Measurements from ENCODE around the gene SOX13.

SOX13 gene

DNA sequence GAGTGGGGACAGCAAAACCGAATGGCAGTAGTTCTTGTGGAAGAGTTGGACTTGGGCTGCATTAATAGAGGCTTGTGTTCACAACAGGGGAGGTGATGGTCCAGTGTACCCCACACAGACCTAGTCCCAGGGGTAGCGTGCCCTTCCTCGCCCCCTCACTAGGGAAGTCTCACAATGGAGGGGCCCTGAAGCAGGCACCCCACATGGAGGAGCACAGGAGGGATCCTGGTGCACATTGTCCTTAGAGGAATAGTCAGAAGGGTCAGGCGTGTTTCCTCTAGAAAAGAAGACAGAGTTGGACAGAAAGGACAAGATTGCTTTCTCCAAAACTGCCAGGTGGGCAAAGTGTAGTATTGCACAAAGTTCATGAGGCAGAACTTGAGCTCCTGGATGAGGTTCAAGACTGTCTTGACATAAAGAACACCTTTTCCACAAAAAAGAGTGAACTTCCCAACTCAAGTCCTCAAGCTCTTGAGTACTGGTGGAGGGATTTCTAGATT is 55.6 kb downstream of the SOX13 start:
- DNase-seq (ENCODE audit: low read depth): no peak
- H3K4me3 ChIP-seq (ENCODE audit: low read depth, low read length): no peak overlapping the region
- TF ChIP-seq, protein P1, sequence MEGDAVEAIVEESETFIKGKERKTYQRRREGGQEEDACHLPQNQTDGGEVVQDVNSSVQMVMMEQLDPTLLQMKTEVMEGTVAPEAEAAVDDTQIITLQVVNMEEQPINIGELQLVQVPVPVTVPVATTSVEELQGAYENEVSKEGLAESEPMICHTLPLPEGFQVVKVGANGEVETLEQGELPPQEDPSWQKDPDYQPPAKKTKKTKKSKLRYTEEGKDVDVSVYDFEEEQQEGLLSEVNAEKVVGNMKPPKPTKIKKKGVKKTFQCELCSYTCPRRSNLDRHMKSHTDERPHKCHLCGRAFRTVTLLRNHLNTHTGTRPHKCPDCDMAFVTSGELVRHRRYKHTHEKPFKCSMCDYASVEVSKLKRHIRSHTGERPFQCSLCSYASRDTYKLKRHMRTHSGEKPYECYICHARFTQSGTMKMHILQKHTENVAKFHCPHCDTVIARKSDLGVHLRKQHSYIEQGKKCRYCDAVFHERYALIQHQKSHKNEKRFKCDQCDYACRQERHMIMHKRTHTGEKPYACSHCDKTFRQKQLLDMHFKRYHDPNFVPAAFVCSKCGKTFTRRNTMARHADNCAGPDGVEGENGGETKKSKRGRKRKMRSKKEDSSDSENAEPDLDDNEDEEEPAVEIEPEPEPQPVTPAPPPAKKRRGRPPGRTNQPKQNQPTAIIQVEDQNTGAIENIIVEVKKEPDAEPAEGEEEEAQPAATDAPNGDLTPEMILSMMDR (IDR thresholded peaks at IDR 0.05; ENCODE audit: low read depth, low read length, missing control alignments): no peak
- in situ Hi-C loops (cut with HindIII; ENCODE audit: low sequenced_read_pairs): no loop called here

DNA sequence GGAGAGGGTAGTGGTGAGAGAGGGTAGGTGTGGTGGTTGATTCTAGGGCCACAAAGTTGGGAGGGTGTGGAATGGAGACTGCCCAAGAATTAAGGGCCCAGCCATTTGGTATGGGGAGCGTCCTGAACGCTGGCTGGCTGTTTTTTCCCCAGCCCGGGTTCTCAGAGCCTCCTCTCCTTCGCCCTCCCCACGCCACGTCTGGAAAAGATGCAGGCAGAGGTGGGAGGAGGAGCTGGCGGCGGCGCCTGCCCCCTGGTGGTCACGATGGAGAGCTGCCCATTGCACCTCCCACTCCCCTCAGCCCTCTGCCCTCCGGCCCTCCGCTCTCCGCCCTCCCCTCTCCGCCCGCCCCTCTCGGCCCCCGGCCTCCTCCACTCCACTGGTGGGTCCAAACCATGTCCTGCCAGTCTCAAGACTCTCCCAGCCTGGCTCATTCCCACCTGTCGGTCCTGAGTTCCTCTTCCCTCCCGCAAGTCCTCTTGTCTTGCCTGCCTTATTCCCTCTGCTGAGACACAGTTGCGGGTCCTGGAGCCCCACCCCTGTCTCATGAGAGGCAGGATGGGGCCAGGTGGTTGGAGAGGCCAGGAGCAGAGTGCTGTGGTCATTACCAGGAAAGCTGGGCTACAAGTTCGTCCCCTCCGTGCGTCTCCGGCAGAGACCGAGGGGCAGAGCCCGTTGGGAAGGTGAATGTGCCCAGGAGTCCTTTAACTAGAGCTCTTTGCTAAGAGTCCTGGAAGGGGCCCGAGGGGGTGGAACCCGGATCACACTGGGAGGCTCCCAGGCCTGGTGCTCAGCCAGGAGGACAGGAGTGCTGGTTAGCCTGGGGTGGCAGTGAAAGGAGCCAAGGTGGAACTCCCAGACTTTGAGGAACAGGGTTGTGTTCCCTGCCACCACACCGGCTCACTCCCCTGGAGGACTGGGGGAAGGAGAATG is 56.3 kb downstream of the SOX13 start:
- in situ Hi-C loops (cut with HindIII; ENCODE audit: low sequenced_read_pairs): no loop called here
- DNase-seq (ENCODE audit: low read depth): no peak
- TF ChIP-seq, protein P1 (IDR thresholded peaks at IDR 0.05; ENCODE audit: low read depth, low read length, missing control alignments): peak; percentile 78
- H3K4me3 ChIP-seq (ENCODE audit: low read depth, low read length): no peak overlapping the region

DNA sequence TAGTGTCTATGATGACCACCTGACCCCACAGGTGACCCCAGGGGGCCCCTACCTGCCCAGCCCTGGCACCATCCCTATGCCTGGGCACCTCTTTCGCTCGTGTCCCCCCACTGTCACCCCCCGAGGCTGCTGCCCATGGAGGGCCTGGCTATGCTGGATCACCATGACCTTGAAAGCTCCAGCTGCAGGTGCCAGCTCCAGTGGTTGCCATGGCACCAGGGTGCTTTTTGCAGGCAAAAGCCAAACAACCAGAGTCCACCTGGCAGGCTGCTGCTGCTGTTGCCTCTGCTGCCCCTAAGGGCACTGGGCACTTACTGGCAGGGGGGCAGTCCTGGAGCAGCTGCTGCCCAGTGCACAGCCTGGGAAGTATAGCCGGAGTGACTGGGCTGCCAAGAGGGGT is 57.3 kb downstream of the SOX13 start:
- TF ChIP-seq, protein P1 (IDR thresholded peaks at IDR 0.05; ENCODE audit: low read depth, low read length, missing control alignments): no peak
- H3K4me3 ChIP-seq (ENCODE audit: low read depth, low read length): no peak overlapping the region
- no peak for DNase-seq (ENCODE audit: low read depth)
- in situ Hi-C loops (cut with HindIII; ENCODE audit: low sequenced_read_pairs): no loop called here

DNA sequence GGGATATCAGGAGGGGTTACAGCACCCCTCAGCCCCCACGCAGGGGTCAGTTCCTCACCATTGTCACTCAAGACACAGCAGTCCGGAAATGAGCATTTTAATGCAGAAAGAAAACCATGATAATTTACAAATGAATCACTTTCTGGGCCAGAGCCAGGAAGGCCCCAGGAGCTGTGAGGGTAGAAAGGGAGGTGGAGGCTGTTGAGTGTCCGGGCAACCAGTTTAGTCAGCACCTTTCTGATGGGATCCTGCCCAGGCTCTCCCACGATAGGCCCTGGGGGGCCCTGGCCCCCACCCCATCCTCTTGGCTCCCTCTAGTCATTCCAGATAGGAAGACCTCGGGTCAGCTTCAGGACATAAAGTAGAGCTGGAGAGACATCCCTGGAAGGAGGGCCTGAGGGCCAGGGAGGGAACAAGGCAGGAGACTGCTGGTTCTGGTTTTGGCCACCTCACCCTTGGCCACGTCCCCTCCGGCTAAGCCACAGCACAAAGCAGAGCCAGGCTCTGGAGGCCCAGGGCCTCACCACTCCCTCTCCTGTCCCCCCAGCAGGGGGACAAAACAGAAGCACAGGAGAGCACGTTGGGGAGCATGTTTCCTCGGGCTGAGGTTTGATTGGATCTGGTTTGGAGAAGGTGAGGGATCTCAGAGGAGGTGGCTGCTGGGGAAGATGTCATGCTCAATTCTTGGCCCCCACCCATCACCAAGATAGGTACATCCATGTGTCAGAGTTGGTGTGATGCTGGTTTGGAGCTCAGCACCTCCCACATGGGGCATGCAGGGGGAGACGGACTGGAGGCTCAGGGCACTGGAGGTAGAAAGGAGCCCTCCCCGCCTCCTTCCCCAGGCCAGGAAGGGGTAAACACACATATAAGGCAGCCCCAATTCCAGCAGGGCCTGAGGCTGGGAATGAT is 58.3 kb downstream of the SOX13 start:
- in situ Hi-C loops (cut with HindIII; ENCODE audit: low sequenced_read_pairs): no loop called here
- TF ChIP-seq, protein P1 (IDR thresholded peaks at IDR 0.05; ENCODE audit: low read depth, low read length, missing control alignments): peak; percentile 25
- H3K4me3 ChIP-seq (ENCODE audit: low read depth, low read length): no peak overlapping the region
- DNase-seq (ENCODE audit: low read depth): peak; percentile 87

DNA sequence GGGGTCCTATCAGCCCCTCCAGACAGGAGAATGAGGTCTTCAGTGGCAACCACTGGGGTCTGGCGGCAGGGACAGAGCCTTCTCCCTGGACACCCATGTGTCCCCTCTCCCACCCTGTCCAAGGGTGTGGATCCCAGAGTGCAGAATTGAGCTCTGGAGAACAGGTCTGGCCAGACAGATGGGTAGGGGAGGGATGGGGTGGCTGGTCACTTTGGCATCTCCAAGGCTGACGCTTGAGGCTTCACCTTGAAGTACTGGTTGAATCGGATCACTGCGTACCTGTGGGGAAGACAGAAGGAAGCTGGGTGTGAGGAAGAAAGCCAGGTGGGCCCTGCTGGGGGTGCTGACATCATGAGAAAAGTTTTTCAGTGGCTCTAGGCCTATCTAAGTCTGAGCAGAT is 59.1 kb downstream of the SOX13 start:
- TF ChIP-seq, protein P1 (IDR thresholded peaks at IDR 0.05; ENCODE audit: low read depth, low read length, missing control alignments): no peak
- in situ Hi-C loops (cut with HindIII; ENCODE audit: low sequenced_read_pairs): no loop called here
- no peak overlapping the region for H3K4me3 ChIP-seq (ENCODE audit: low read depth, low read length)
- DNase-seq (ENCODE audit: low read depth): no peak

DNA sequence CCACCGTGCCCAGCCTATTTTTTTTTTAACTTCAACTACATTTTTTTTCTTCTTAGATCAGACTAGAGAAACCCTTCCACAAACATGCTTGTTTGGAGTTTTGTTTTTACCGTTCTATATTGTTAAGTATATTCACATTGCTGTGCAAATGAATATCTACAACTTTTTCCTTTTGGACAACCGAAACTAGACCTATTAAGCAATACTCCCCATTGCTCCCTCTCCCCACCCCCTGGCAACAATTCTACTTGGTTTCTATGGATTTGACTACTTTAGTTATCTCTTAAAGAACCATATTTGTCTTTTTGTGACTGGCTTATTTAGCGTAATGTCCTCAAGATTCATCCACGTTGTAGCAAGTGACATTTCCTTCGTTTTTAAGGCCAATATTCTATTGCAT is 59.8 kb downstream of the SOX13 start:
- TF ChIP-seq, protein P1 (IDR thresholded peaks at IDR 0.05; ENCODE audit: low read depth, low read length, missing control alignments): no peak
- no peak overlapping the region for H3K4me3 ChIP-seq (ENCODE audit: low read depth, low read length)
- in situ Hi-C loops (cut with HindIII; ENCODE audit: low sequenced_read_pairs): no loop called here
- no peak for DNase-seq (ENCODE audit: low read depth)
